GM23338 (cell line): ENCODE results near the gene OMP. TPM values are rescaled to one million over a fixed set of nuclear protein-coding genes. Genes with fewer than 3 reads are reported as not detected.

Experiments used
- ATAC-seq: fragments of 200-7000 bp; cut with Tn5 transposase; 3 replicates; pipeline ENCODE4 v1.9.1; 2020
- DNase-seq: peaks from one replicate; pipeline ENCODE4 v3.0.0-alpha.2; 2015; ENCODE audit warnings: low spot score
- H2AFZ ChIP-seq: fragments of 200-600 bp; sonication (generic); 2 replicates; pipeline ENCODE4 v1.8.0; 2016; ENCODE audit warnings: antibody characterized with exemption, mild to moderate bottlenecking, moderate library complexity
- H3F3A ChIP-seq: fragments of 200-600 bp; sonication (generic); replicated peaks from 2 replicates; pipeline ENCODE4 v1.8.0; 2017; ENCODE audit warnings: antibody characterized with exemption, mixed run types, low read depth
- H3K27ac ChIP-seq: fragments of 200-600 bp; sonication (generic); 2 replicates; pipeline ENCODE4 v1.6.1; 2016; ENCODE audit warnings: low read depth
- H3K27me3 ChIP-seq: fragments of 200-600 bp; sonication (generic); 2 replicates; pipeline ENCODE4 v1.8.0; 2016; ENCODE audit warnings: mild to moderate bottlenecking, mixed run types, moderate library complexity; ENCODE audit not compliant: insufficient read depth
- H3K36me3 ChIP-seq: fragments of 200-600 bp; sonication (generic); 2 replicates; pipeline ENCODE4 v1.8.0; 2016; ENCODE audit warnings: mild to moderate bottlenecking; ENCODE audit not compliant: insufficient read depth
- H3K4me1 ChIP-seq: fragments of 200-600 bp; sonication (generic); 2 replicates; pipeline ENCODE4 v1.8.0; 2016; ENCODE audit warnings: mild to moderate bottlenecking, moderate library complexity; ENCODE audit not compliant: insufficient read depth
- H3K4me2 ChIP-seq: fragments of 200-600 bp; sonication (generic); 2 replicates; pipeline ENCODE4 v1.7.1; 2017; ENCODE audit warnings: mixed run types
- H3K4me3 ChIP-seq: fragments of 200-600 bp; sonication (generic); 2 replicates; pipeline ENCODE4 v1.6.1; 2016; ENCODE audit warnings: mixed run types
- H3K79me2 ChIP-seq: fragments of 200-600 bp; sonication (generic); replicated peaks from 2 replicates; pipeline ENCODE4 v1.8.0; 2017; ENCODE audit warnings: mild to moderate bottlenecking; ENCODE audit not compliant: insufficient read depth
- H3K9me2 ChIP-seq: fragments of 200-600 bp; sonication (generic); 2 replicates; pipeline ENCODE4 v1.8.0; 2017; ENCODE audit not compliant: insufficient read depth
- H4K20me1 ChIP-seq: fragments of 200-600 bp; sonication (generic); replicated peaks from 2 replicates; pipeline ENCODE4 v1.8.0; 2017; ENCODE audit warnings: mild to moderate bottlenecking; ENCODE audit not compliant: insufficient read depth
- H3K27ac Mint-ChIP-seq: 2 replicates; pipeline ENCODE4 v1.8.0; 2020; ENCODE audit warnings: inconsistent platforms, mild to moderate bottlenecking, moderate library complexity, mixed read lengths
- H3K27me3 Mint-ChIP-seq: 3 replicates; pipeline ENCODE4 v1.8.0; 2022; ENCODE audit warnings: low read depth, mild to moderate bottlenecking, moderate library complexity, mixed read lengths, inconsistent platforms; ENCODE audit not compliant: insufficient read depth, poor library complexity
- H3K36me3 Mint-ChIP-seq: 3 replicates; pipeline ENCODE4 v1.8.0; 2021; ENCODE audit warnings: low read depth, mild to moderate bottlenecking, inconsistent platforms, moderate library complexity, mixed read lengths
- H3K4me1 Mint-ChIP-seq: 3 replicates; pipeline ENCODE4 v1.8.0; 2020; ENCODE audit warnings: mild to moderate bottlenecking, inconsistent platforms, mixed read lengths
- H3K4me3 Mint-ChIP-seq: 3 replicates; pipeline ENCODE4 v1.8.0; 2021; ENCODE audit warnings: moderate library complexity, mild to moderate bottlenecking, inconsistent platforms, mixed read lengths
- H3K9me3 Mint-ChIP-seq: 3 replicates; pipeline ENCODE4 v1.8.0; 2020; ENCODE audit warnings: moderate library complexity, mild to moderate bottlenecking, inconsistent platforms, mixed read lengths
- CREB1 ChIP-seq: fragments of 250-450 bp; sonication (Bioruptor Pico); IDR thresholded peaks from 2 replicates; pipeline ENCODE4 v1.5.0; 2020; ENCODE audit warnings: low read depth, mild to moderate bottlenecking, moderate library complexity
- ETS1 ChIP-seq: IDR thresholded peaks from 2 replicates; pipeline ENCODE4 v1.6.1; 2016; ENCODE audit warnings: antibody characterized with exemption
- EZH2phosphoT487 ChIP-seq: fragments of 200-600 bp; sonication (generic); IDR thresholded peaks from one replicate; pipeline ENCODE4 v1.8.1; 2018; ENCODE audit warnings: antibody characterized with exemption; ENCODE audit not compliant: unreplicated experiment
- NANOG ChIP-seq: IDR thresholded peaks from 2 replicates; pipeline ENCODE4 v1.6.1; 2016; ENCODE audit warnings: antibody characterized with exemption, borderline replicate concordance
- POLR2AphosphoS5 ChIP-seq: IDR thresholded peaks from 2 replicates; pipeline ENCODE4 v1.6.1; 2016; ENCODE audit warnings: antibody characterized with exemption, low read depth
- polyA plus RNA-seq: library from polyadenylated mRNA; unstranded; fragments of >200 nt; fragmentation: Nextera tagmentation; extraction: Ambion mirVana; gene quantifications from 2 replicates; pipeline ENCODE4 v1.2.1, GENCODE V29; 2016
- total RNA-seq: library from RNA; depleted of rRNA; stranded (reverse); fragments of >200 nt; shearing (Covaris generic); gene quantifications from 2 replicates; pipeline ENCODE4 v1.2.3, GENCODE V29; 2014
- TF ChIP-seq, protein P1 (sequence below), 2 experiments: fragments of 200-600 bp in 1 of 2; sonication (generic) in 1 of 2; conservative IDR thresholded peaks; 2 replicates each; pipeline versions ENCODE4 v1.5.1 to v1.6.1; 2016 to 2017; ENCODE audit warnings: antibody characterized with exemption in 2 of 2, low read depth in 2 of 2, mild to moderate bottlenecking in 2 of 2, moderate library complexity in 1 of 2
- TF ChIP-seq, protein P2 (sequence below): fragments of 250-450 bp; sonication (Bioruptor Pico); IDR thresholded peaks from 2 replicates; pipeline ENCODE4 v1.5.0; 2020; ENCODE audit warnings: mild to moderate bottlenecking, moderate library complexity

The OMP gene
- total and polyA plus RNA-seq, 2 experiments from 2014 or later = 1.0 TPM; not detected in 1

DNA sequence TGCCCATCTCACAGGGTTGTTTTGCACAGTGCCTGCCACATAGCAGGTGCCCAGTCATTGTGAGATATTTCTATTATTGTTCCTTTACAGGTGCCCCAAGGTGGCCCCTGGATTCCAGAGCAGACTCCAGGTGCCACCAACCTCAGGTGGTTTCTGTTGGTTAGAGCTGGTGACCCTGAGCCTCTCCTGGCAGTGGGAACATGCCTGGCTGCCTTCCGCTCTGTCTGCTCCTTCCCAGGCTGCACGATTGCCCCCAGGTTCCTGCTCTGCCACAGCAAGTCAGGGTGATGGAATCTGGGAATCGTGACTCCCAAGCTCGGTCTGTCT is 12.6 kb upstream of the OMP start:
- no peaks in the 10 kb centered on the region for H3K9me2 ChIP-seq
- Mint-ChIP-seq H3K27me3 (peaks cover 5% of the 10 kb centered on the region), H3K36me3 (no peaks in the 10 kb centered on the region), H3K9me3 (no peaks in the 10 kb centered on the region), H3K4me3 (no peak overlapping the region; the same call in 2 of the 3 replicates), H3K27ac (no peak overlapping the region; the same call in 1 of the 2 replicates), H3K4me1 (peaks cover 11% of the 10 kb centered on the region)
- no peak overlapping the region for H3K27ac ChIP-seq
- no peaks in the 10 kb centered on the region; the same call in 1 of the 2 replicates for H4K20me1 ChIP-seq
- H3K4me1 ChIP-seq = no peaks in the 10 kb centered on the region; the same call in 1 of the 2 replicates
- ATAC-seq = no peak
- TF ChIP-seq, protein P1, sequence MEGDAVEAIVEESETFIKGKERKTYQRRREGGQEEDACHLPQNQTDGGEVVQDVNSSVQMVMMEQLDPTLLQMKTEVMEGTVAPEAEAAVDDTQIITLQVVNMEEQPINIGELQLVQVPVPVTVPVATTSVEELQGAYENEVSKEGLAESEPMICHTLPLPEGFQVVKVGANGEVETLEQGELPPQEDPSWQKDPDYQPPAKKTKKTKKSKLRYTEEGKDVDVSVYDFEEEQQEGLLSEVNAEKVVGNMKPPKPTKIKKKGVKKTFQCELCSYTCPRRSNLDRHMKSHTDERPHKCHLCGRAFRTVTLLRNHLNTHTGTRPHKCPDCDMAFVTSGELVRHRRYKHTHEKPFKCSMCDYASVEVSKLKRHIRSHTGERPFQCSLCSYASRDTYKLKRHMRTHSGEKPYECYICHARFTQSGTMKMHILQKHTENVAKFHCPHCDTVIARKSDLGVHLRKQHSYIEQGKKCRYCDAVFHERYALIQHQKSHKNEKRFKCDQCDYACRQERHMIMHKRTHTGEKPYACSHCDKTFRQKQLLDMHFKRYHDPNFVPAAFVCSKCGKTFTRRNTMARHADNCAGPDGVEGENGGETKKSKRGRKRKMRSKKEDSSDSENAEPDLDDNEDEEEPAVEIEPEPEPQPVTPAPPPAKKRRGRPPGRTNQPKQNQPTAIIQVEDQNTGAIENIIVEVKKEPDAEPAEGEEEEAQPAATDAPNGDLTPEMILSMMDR (conservative IDR thresholded peaks at IDR 0.05; ENCODE audit: low read depth in 2 of 2) = no peak
- TF ChIP-seq ETS1 = no peak
- TF ChIP-seq, protein P2, sequence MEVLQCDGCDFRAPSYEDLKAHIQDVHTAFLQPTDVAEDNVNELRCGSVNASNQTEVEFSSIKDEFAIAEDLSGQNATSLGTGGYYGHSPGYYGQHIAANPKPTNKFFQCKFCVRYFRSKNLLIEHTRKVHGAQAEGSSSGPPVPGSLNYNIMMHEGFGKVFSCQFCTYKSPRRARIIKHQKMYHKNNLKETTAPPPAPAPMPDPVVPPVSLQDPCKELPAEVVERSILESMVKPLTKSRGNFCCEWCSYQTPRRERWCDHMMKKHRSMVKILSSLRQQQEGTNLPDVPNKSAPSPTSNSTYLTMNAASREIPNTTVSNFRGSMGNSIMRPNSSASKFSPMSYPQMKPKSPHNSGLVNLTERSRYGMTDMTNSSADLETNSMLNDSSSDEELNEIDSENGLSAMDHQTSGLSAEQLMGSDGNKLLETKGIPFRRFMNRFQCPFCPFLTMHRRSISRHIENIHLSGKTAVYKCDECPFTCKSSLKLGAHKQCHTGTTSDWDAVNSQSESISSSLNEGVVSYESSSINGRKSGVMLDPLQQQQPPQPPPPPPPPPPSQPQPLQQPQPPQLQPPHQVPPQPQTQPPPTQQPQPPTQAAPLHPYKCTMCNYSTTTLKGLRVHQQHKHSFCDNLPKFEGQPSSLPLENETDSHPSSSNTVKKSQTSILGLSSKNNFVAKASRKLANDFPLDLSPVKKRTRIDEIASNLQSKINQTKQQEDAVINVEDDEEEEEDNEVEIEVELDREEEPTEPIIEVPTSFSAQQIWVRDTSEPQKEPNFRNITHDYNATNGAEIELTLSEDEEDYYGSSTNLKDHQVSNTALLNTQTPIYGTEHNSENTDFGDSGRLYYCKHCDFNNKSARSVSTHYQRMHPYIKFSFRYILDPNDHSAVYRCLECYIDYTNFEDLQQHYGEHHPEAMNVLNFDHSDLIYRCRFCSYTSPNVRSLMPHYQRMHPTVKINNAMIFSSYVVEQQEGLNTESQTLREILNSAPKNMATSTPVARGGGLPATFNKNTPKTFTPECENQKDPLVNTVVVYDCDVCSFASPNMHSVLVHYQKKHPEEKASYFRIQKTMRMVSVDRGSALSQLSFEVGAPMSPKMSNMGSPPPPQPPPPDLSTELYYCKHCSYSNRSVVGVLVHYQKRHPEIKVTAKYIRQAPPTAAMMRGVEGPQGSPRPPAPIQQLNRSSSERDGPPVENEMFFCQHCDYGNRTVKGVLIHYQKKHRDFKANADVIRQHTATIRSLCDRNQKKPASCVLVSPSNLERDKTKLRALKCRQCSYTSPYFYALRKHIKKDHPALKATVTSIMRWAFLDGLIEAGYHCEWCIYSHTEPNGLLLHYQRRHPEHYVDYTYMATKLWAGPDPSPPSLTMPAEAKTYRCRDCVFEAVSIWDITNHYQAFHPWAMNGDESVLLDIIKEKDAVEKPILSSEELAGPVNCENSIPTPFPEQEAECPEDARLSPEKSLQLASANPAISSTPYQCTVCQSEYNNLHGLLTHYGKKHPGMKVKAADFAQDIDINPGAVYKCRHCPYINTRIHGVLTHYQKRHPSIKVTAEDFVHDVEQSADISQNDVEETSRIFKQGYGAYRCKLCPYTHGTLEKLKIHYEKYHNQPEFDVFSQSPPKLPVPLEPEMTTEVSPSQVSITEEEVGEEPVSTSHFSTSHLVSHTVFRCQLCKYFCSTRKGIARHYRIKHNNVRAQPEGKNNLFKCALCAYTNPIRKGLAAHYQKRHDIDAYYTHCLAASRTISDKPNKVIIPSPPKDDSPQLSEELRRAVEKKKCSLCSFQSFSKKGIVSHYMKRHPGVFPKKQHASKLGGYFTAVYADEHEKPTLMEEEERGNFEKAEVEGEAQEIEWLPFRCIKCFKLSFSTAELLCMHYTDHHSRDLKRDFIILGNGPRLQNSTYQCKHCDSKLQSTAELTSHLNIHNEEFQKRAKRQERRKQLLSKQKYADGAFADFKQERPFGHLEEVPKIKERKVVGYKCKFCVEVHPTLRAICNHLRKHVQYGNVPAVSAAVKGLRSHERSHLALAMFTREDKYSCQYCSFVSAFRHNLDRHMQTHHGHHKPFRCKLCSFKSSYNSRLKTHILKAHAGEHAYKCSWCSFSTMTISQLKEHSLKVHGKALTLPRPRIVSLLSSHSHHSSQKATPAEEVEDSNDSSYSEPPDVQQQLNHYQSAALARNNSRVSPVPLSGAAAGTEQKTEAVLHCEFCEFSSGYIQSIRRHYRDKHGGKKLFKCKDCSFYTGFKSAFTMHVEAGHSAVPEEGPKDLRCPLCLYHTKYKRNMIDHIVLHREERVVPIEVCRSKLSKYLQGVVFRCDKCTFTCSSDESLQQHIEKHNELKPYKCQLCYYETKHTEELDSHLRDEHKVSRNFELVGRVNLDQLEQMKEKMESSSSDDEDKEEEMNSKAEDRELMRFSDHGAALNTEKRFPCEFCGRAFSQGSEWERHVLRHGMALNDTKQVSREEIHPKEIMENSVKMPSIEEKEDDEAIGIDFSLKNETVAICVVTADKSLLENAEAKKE (CRISPR knock-in tag) = no peak
- no peak for TF ChIP-seq EZH2phosphoT487
- no peak for TF ChIP-seq CREB1
- no peak for TF ChIP-seq POLR2AphosphoS5
- TF ChIP-seq NANOG = no peak
- H3K79me2 ChIP-seq = no peaks in the 10 kb centered on the region
- H3K36me3 ChIP-seq = no peaks in the 10 kb centered on the region
- H3K4me2 ChIP-seq = no peak overlapping the region
- H2AFZ ChIP-seq = no peak overlapping the region
- DNase-seq = no peak
- H3K27me3 ChIP-seq = no peaks in the 10 kb centered on the region
- no peaks in the 10 kb centered on the region for H3F3A ChIP-seq
- H3K4me3 ChIP-seq = no peak overlapping the region
